GM23338 (cell line): Measurements from ENCODE around the gene PCSK6. TPM values are rescaled to one million over a fixed set of nuclear protein-coding genes. Genes with fewer than 3 reads are reported as not detected.

ENCODE experiments used
- ATAC-seq: fragments of 200-7000 bp; cut with Tn5 transposase; 3 replicates; pipeline ENCODE4 v1.9.1; 2020
- DNase-seq: peaks from one replicate; pipeline ENCODE4 v3.0.0-alpha.2; 2015; ENCODE audit warnings: low spot score
- H2AFZ ChIP-seq: fragments of 200-600 bp; sonication (generic); 2 replicates; pipeline ENCODE4 v1.8.0; 2016; ENCODE audit warnings: antibody characterized with exemption, mild to moderate bottlenecking, moderate library complexity
- H3F3A ChIP-seq: fragments of 200-600 bp; sonication (generic); replicated peaks from 2 replicates; pipeline ENCODE4 v1.8.0; 2017; ENCODE audit warnings: antibody characterized with exemption, mixed run types, low read depth
- H3K27ac ChIP-seq: fragments of 200-600 bp; sonication (generic); 2 replicates; pipeline ENCODE4 v1.6.1; 2016; ENCODE audit warnings: low read depth
- H3K27me3 ChIP-seq: fragments of 200-600 bp; sonication (generic); 2 replicates; pipeline ENCODE4 v1.8.0; 2016; ENCODE audit warnings: mild to moderate bottlenecking, mixed run types, moderate library complexity; ENCODE audit not compliant: insufficient read depth
- H3K36me3 ChIP-seq: fragments of 200-600 bp; sonication (generic); 2 replicates; pipeline ENCODE4 v1.8.0; 2016; ENCODE audit warnings: mild to moderate bottlenecking; ENCODE audit not compliant: insufficient read depth
- H3K4me1 ChIP-seq: fragments of 200-600 bp; sonication (generic); 2 replicates; pipeline ENCODE4 v1.8.0; 2016; ENCODE audit warnings: mild to moderate bottlenecking, moderate library complexity; ENCODE audit not compliant: insufficient read depth
- H3K4me2 ChIP-seq: fragments of 200-600 bp; sonication (generic); 2 replicates; pipeline ENCODE4 v1.7.1; 2017; ENCODE audit warnings: mixed run types
- H3K4me3 ChIP-seq: fragments of 200-600 bp; sonication (generic); 2 replicates; pipeline ENCODE4 v1.6.1; 2016; ENCODE audit warnings: mixed run types
- H3K79me2 ChIP-seq: fragments of 200-600 bp; sonication (generic); replicated peaks from 2 replicates; pipeline ENCODE4 v1.8.0; 2017; ENCODE audit warnings: mild to moderate bottlenecking; ENCODE audit not compliant: insufficient read depth
- H3K9me2 ChIP-seq: fragments of 200-600 bp; sonication (generic); 2 replicates; pipeline ENCODE4 v1.8.0; 2017; ENCODE audit not compliant: insufficient read depth
- H4K20me1 ChIP-seq: fragments of 200-600 bp; sonication (generic); replicated peaks from 2 replicates; pipeline ENCODE4 v1.8.0; 2017; ENCODE audit warnings: mild to moderate bottlenecking; ENCODE audit not compliant: insufficient read depth
- H3K27ac Mint-ChIP-seq: 2 replicates; pipeline ENCODE4 v1.8.0; 2020; ENCODE audit warnings: inconsistent platforms, mild to moderate bottlenecking, moderate library complexity, mixed read lengths
- H3K27me3 Mint-ChIP-seq: 3 replicates; pipeline ENCODE4 v1.8.0; 2022; ENCODE audit warnings: low read depth, mild to moderate bottlenecking, moderate library complexity, mixed read lengths, inconsistent platforms; ENCODE audit not compliant: insufficient read depth, poor library complexity
- H3K36me3 Mint-ChIP-seq: 3 replicates; pipeline ENCODE4 v1.8.0; 2021; ENCODE audit warnings: low read depth, mild to moderate bottlenecking, inconsistent platforms, moderate library complexity, mixed read lengths
- H3K4me1 Mint-ChIP-seq: 3 replicates; pipeline ENCODE4 v1.8.0; 2020; ENCODE audit warnings: mild to moderate bottlenecking, inconsistent platforms, mixed read lengths
- H3K4me3 Mint-ChIP-seq: 3 replicates; pipeline ENCODE4 v1.8.0; 2021; ENCODE audit warnings: moderate library complexity, mild to moderate bottlenecking, inconsistent platforms, mixed read lengths
- H3K9me3 Mint-ChIP-seq: 3 replicates; pipeline ENCODE4 v1.8.0; 2020; ENCODE audit warnings: moderate library complexity, mild to moderate bottlenecking, inconsistent platforms, mixed read lengths
- CREB1 ChIP-seq: fragments of 250-450 bp; sonication (Bioruptor Pico); IDR thresholded peaks from 2 replicates; pipeline ENCODE4 v1.5.0; 2020; ENCODE audit warnings: low read depth, mild to moderate bottlenecking, moderate library complexity
- ETS1 ChIP-seq: IDR thresholded peaks from 2 replicates; pipeline ENCODE4 v1.6.1; 2016; ENCODE audit warnings: antibody characterized with exemption
- EZH2 ChIP-seq: fragments of 200-600 bp; sonication (generic); IDR thresholded peaks from one replicate; pipeline ENCODE4 v1.8.0; 2017; ENCODE audit warnings: antibody characterized with exemption, mild to moderate bottlenecking, low read depth; ENCODE audit not compliant: unreplicated experiment
- EZH2phosphoT487 ChIP-seq: fragments of 200-600 bp; sonication (generic); IDR thresholded peaks from one replicate; pipeline ENCODE4 v1.8.1; 2018; ENCODE audit warnings: antibody characterized with exemption; ENCODE audit not compliant: unreplicated experiment
- JUNB ChIP-seq: IDR thresholded peaks from one replicate; pipeline ENCODE4 v1.6.1; 2016; ENCODE audit warnings: antibody characterized with exemption; ENCODE audit not compliant: unreplicated experiment
- NANOG ChIP-seq: IDR thresholded peaks from 2 replicates; pipeline ENCODE4 v1.6.1; 2016; ENCODE audit warnings: antibody characterized with exemption, borderline replicate concordance
- POLR2AphosphoS5 ChIP-seq: IDR thresholded peaks from 2 replicates; pipeline ENCODE4 v1.6.1; 2016; ENCODE audit warnings: antibody characterized with exemption, low read depth
- STAT1 ChIP-seq: IDR thresholded peaks from one replicate; pipeline ENCODE4 v1.6.1; 2016; ENCODE audit warnings: antibody characterized with exemption; ENCODE audit not compliant: unreplicated experiment
- ZNF114 ChIP-seq: fragments of 250-450 bp; sonication (Bioruptor Pico); IDR thresholded peaks from 2 replicates; pipeline ENCODE4 v1.5.0; 2020; ENCODE audit warnings: mild to moderate bottlenecking, moderate library complexity
- ZNF331 ChIP-seq: fragments of 250-450 bp; sonication (Bioruptor Pico); IDR thresholded peaks from 2 replicates; pipeline ENCODE4 v1.5.0; 2020; ENCODE audit warnings: low read depth, mild to moderate bottlenecking, moderate library complexity
- ZNF462 ChIP-seq: fragments of 250-450 bp; sonication (Bioruptor Pico); IDR thresholded peaks from 2 replicates; pipeline ENCODE4 v1.5.0; 2020; ENCODE audit warnings: mild to moderate bottlenecking, moderate library complexity
- polyA plus RNA-seq: library from polyadenylated mRNA; unstranded; fragments of >200 nt; fragmentation: Nextera tagmentation; extraction: Ambion mirVana; gene quantifications from 2 replicates; pipeline ENCODE4 v1.2.1, GENCODE V29; 2016
- total RNA-seq: library from RNA; depleted of rRNA; stranded (reverse); fragments of >200 nt; shearing (Covaris generic); gene quantifications from 2 replicates; pipeline ENCODE4 v1.2.3, GENCODE V29; 2014
- TF ChIP-seq, protein P1 (sequence below), 2 experiments: fragments of 200-600 bp in 1 of 2; sonication (generic) in 1 of 2; conservative IDR thresholded peaks; 2 replicates each; pipeline versions ENCODE4 v1.5.1 to v1.6.1; 2016 to 2017; ENCODE audit warnings: antibody characterized with exemption in 2 of 2, low read depth in 2 of 2, mild to moderate bottlenecking in 2 of 2, moderate library complexity in 1 of 2
- TF ChIP-seq, protein P2 (sequence below): IDR thresholded peaks from one replicate; pipeline ENCODE4 v1.6.1; 2018; ENCODE audit warnings: antibody characterized with exemption; ENCODE audit not compliant: unreplicated experiment

The PCSK6 gene
- total and polyA plus RNA-seq, 2 experiments from 2014 or later = 1.7 to 6.7 TPM

GRCh38 chr15:101357885-101358284 lies 131.6 kb downstream of the PCSK6 start:
- Histone ChIP-seq H3K4me2 (no peak overlapping the region), H3K4me3 (no peak overlapping the region), H2AFZ (no peak overlapping the region), H4K20me1 (no peaks in the 10 kb centered on the region), H3K79me2 (no peaks in the 10 kb centered on the region), H3K27me3 (no peaks in the 10 kb centered on the region), H3K27ac (no peak overlapping the region), H3F3A (no peaks in the 10 kb centered on the region), H3K36me3 (no peaks in the 10 kb centered on the region), H3K4me1 (no peaks in the 10 kb centered on the region), H3K9me2 (no peaks in the 10 kb centered on the region)
- TF ChIP-seq, protein P1, sequence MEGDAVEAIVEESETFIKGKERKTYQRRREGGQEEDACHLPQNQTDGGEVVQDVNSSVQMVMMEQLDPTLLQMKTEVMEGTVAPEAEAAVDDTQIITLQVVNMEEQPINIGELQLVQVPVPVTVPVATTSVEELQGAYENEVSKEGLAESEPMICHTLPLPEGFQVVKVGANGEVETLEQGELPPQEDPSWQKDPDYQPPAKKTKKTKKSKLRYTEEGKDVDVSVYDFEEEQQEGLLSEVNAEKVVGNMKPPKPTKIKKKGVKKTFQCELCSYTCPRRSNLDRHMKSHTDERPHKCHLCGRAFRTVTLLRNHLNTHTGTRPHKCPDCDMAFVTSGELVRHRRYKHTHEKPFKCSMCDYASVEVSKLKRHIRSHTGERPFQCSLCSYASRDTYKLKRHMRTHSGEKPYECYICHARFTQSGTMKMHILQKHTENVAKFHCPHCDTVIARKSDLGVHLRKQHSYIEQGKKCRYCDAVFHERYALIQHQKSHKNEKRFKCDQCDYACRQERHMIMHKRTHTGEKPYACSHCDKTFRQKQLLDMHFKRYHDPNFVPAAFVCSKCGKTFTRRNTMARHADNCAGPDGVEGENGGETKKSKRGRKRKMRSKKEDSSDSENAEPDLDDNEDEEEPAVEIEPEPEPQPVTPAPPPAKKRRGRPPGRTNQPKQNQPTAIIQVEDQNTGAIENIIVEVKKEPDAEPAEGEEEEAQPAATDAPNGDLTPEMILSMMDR (conservative IDR thresholded peaks at IDR 0.05; ENCODE audit: low read depth in 2 of 2) = no peak
- TF ChIP-seq STAT1 (no peak), ZNF462 (no peak), NANOG (no peak), ZNF331 (CRISPR knock-in tag) (no peak), EZH2phosphoT487 (no peak), JUNB (no peak), CREB1 (CRISPR knock-in tag) (no peak), EZH2 (no peak), POLR2AphosphoS5 (no peak), ETS1 (no peak), ZNF114 (CRISPR knock-in tag) (no peak)
- TF ChIP-seq, protein P2, sequence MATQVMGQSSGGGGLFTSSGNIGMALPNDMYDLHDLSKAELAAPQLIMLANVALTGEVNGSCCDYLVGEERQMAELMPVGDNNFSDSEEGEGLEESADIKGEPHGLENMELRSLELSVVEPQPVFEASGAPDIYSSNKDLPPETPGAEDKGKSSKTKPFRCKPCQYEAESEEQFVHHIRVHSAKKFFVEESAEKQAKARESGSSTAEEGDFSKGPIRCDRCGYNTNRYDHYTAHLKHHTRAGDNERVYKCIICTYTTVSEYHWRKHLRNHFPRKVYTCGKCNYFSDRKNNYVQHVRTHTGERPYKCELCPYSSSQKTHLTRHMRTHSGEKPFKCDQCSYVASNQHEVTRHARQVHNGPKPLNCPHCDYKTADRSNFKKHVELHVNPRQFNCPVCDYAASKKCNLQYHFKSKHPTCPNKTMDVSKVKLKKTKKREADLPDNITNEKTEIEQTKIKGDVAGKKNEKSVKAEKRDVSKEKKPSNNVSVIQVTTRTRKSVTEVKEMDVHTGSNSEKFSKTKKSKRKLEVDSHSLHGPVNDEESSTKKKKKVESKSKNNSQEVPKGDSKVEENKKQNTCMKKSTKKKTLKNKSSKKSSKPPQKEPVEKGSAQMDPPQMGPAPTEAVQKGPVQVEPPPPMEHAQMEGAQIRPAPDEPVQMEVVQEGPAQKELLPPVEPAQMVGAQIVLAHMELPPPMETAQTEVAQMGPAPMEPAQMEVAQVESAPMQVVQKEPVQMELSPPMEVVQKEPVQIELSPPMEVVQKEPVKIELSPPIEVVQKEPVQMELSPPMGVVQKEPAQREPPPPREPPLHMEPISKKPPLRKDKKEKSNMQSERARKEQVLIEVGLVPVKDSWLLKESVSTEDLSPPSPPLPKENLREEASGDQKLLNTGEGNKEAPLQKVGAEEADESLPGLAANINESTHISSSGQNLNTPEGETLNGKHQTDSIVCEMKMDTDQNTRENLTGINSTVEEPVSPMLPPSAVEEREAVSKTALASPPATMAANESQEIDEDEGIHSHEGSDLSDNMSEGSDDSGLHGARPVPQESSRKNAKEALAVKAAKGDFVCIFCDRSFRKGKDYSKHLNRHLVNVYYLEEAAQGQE = no peak
- peaks cover 6% of the 10 kb centered on the region for H3K27me3 Mint-ChIP-seq
- no peaks in the 10 kb centered on the region for H3K9me3 Mint-ChIP-seq
- H3K4me3 Mint-ChIP-seq = no peak overlapping the region
- no peaks in the 10 kb centered on the region; the same call in 2 of the 3 replicates for H3K36me3 Mint-ChIP-seq
- ATAC-seq (no peak), DNase-seq (no peak)
- H3K27ac Mint-ChIP-seq = no peak overlapping the region
- peaks cover 5% of the 10 kb centered on the region for H3K4me1 Mint-ChIP-seq
